Prostate gland (tissue), 2 donors: ENCODE data around the gene ZBTB40. TPM values are rescaled to one million over a fixed set of nuclear protein-coding genes. Genes with fewer than 3 reads are reported as not detected.

Experiments used
- DNase-seq: peaks from one replicate; pipeline ENCODE4 v3.0.0-alpha.2; 2019; ENCODE audit warnings: low spot score
- H3K27ac ChIP-seq, 2 donors: fragments of 200-600 bp; sonication (generic); 2 replicates each; pipeline ENCODE4 v1.5.1; 2017 to 2019
- H3K27me3 ChIP-seq: fragments of 200-600 bp; sonication (generic); replicated peaks from 2 replicates; pipeline ENCODE4 v1.5.1; 2019; ENCODE audit not compliant: insufficient read depth
- H3K36me3 ChIP-seq, 2 donors: fragments of 200-600 bp; sonication (generic); 1 replicate in 1 of 2; 2 replicates in 1 of 2; pipeline versions ENCODE4 v1.5.1 to v1.8.1; 2017 to 2019
- H3K4me1 ChIP-seq: fragments of 200-600 bp; sonication (generic); replicated peaks from 2 replicates; pipeline ENCODE4 v1.5.1; 2019
- H3K4me3 ChIP-seq, 2 donors: fragments of 200-600 bp; sonication (generic); 2 replicates each; pipeline ENCODE4 v1.5.1; 2017 to 2019
- H3K9me3 ChIP-seq: fragments of 200-600 bp; sonication (generic); 2 replicates; pipeline ENCODE4 v1.5.1; 2017
- CTCF ChIP-seq, 4 experiments: fragments of 200-600 bp in 2 of 4; fragments of 450-650 bp in 2 of 4; sonication (generic) in 2 of 4; IDR thresholded peaks; 1 replicate in 3 of 4; 2 replicates in 1 of 4; pipeline ENCODE4 v1.5.1; 2016 to 2019; ENCODE audit warnings: antibody characterized with exemption in 4 of 4, mild to moderate bottlenecking in 2 of 4, moderate library complexity in 2 of 4
- POLR2A ChIP-seq: fragments of 450-650 bp; IDR thresholded peaks from one replicate; pipeline ENCODE4 v1.6.1; 2016; ENCODE audit warnings: antibody characterized with exemption, mild to moderate bottlenecking
- POLR2AphosphoS5 ChIP-seq: sonication (generic); formaldehyde crosslinking; IDR thresholded peaks from one replicate; pipeline ENCODE4 v1.6.1; 2017; ENCODE audit warnings: antibody characterized with exemption
- WGBS: methylation state at CpG from one replicate; pipeline ENCODE4 v1.1.5; 2018; 5-methylcytosine and 5-hydroxymethylcytosine counted together
- intact Hi-C: fragments of 100-400 bp; cut with DNase I; formaldehyde crosslinking; loops from one replicate; pipeline ENCODE4 v1.14.2; 2022
- total RNA-seq, 2 donors: library from RNA; depleted of rRNA; stranded (reverse); fragments of >200 nt; gene quantifications; one replicate each; pipeline ENCODE4 v1.1.0, GENCODE V29; 2016

Gene ZBTB40
- total RNA-seq, 2 donors from 2014 or later = 18.2 to 26.3 TPM

- Histone ChIP-seq H3K36me3 (no peaks in the 10 kb centered on the region), H3K4me1 (no peaks in the 10 kb centered on the region), H3K27me3 (no peaks in the 10 kb centered on the region), H3K4me3 (no peak overlapping the region), H3K27ac (no peak overlapping the region), H3K9me3 (no peaks in the 10 kb centered on the region)
- 70% methylated on average over 7 of the region's 7 CpGs for WGBS
- no peak for DNase-seq
- TF ChIP-seq CTCF (IDR thresholded peaks at IDR 0.05) = no peak
- TF ChIP-seq POLR2A = no peak
- TF ChIP-seq POLR2AphosphoS5 = no peak
- intact Hi-C loops = no loop called here
Observed at GRCh38 chr1:22573237-22573636, 121.6 kb downstream of the ZBTB40 start.

GRCh38 chr1:22575532-22576149 lies 124.0 kb downstream of the ZBTB40 start:
- intact Hi-C loops = no loop called here
- no peak for TF ChIP-seq POLR2AphosphoS5
- no peak for TF ChIP-seq CTCF (IDR thresholded peaks at IDR 0.05)
- no peak for TF ChIP-seq POLR2A
- no peaks in the 10 kb centered on the region for H3K4me1 ChIP-seq
- no peaks in the 10 kb centered on the region for H3K36me3 ChIP-seq
- no peaks in the 10 kb centered on the region for H3K27me3 ChIP-seq
- H3K27ac ChIP-seq = no peak overlapping the region
- WGBS = 44% methylated on average over 8 of the region's 8 CpGs
- no peak for DNase-seq
- no peaks in the 10 kb centered on the region for H3K9me3 ChIP-seq
- H3K4me3 ChIP-seq = no peak overlapping the region

- H3K27me3 ChIP-seq = no peaks in the 10 kb centered on the region
- H3K9me3 ChIP-seq = no peaks in the 10 kb centered on the region
- WGBS = 86% methylated on average over 23 of the region's 23 CpGs
- intact Hi-C loops = no loop called here
- H3K27ac ChIP-seq = no peak overlapping the region
- H3K36me3 ChIP-seq = no peaks in the 10 kb centered on the region
- TF ChIP-seq CTCF (IDR thresholded peaks at IDR 0.05) (no peak), POLR2A (no peak), POLR2AphosphoS5 (no peak)
- DNase-seq = no peak
- no peak overlapping the region for H3K4me3 ChIP-seq
- H3K4me1 ChIP-seq = no peaks in the 10 kb centered on the region
Observed at GRCh38 chr1:22576150-22576544, 124.5 kb downstream of the ZBTB40 start.

- DNase-seq = no peak
- Histone ChIP-seq H3K9me3 (no peaks in the 10 kb centered on the region), H3K27ac (no peak overlapping the region), H3K4me3 (no peak overlapping the region), H3K4me1 (no peaks in the 10 kb centered on the region), H3K27me3 (no peaks in the 10 kb centered on the region), H3K36me3 (no peaks in the 10 kb centered on the region)
- no peak for TF ChIP-seq POLR2A
- no peak for TF ChIP-seq POLR2AphosphoS5
- no peak for TF ChIP-seq CTCF (IDR thresholded peaks at IDR 0.05)
- WGBS = 88% methylated on average over 19 of the region's 24 CpGs
- intact Hi-C loops = no loop called here
Observed at GRCh38 chr1:22576617-22577016, 125.0 kb downstream of the ZBTB40 start.

- no peak overlapping the region for H3K4me3 ChIP-seq
- no peak for DNase-seq
- no peaks in the 10 kb centered on the region for H3K4me1 ChIP-seq
- intact Hi-C loops = no loop called here
- no peaks in the 10 kb centered on the region for H3K9me3 ChIP-seq
- no peaks in the 10 kb centered on the region for H3K36me3 ChIP-seq
- TF ChIP-seq CTCF (IDR thresholded peaks at IDR 0.05) (no peak), POLR2AphosphoS5 (no peak), POLR2A (no peak)
- no peaks in the 10 kb centered on the region for H3K27me3 ChIP-seq
- WGBS = 96% methylated on average over 12 of the region's 12 CpGs
- no peak overlapping the region for H3K27ac ChIP-seq
Observed at GRCh38 chr1:22578732-22579361, 127.2 kb downstream of the ZBTB40 start.
